C1 segment of cervical spinal cord (tissue), 14 donors: ENCODE data around the gene SLC39A13.

Experiments
- DNase-seq, 14 donors: peaks; one replicate each; lab custom pipeline; 2025; lab: John Stamatoyannopoulos, UW

Gene SLC39A13

GRCh38 chr11:47407746-47408590 is at the start of gene SLC39A13:
TSS of gene SLC39A13 (plus strand) at chr11:47408590. CDS start at chr11:47410095, 1,505 bp downstream.
- peak; percentile 71 to 96 (median 93) for DNase-seq

DNA sequence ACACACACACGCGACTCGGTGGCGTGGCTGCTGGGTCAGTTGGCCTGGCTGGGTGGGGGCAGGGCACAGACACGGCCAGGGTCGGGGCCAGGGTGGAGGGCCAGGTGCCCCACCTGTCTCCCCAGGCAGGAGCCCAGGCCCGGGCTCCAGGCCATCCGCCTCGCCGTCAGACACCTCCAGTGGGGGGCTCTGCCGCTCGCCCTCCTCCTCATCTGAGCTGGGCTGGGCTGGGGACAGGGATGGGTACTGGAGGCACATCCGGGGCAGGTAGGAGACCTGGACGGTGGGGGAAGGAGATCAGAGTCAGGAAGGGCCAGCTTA is 49.7 kb upstream of the SLC39A13 start:
- DNase-seq: no peak

- no peak for DNase-seq
Measured at GRCh38 chr11:47359162-47359561, 49.2 kb upstream of the SLC39A13 start.

DNA sequence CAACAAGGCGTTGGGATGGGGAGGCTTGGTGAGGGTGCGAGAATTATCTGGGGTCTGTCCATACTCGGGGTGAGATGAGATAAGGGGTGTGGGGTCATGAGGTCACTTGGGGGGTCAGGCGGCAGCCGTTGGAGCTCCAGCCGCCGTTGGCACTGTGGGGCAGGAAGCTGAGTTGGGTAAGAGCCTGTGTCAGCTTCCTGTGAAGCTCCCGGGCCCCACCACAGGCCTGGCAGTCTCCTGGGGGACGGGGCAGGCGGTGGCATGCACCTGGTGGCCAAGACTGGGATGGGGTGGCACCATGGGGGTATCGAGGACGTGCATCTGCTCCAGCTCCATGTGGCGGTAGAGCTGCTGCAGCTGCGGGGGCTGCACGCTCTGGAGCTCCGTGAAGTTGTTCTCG is 48.8 kb upstream of the SLC39A13 start:
- no peak for DNase-seq

GRCh38 chr11:47360341-47360740 is 48.0 kb upstream of the SLC39A13 start:
- no peak for DNase-seq

- no peak for DNase-seq
Measured at GRCh38 chr11:47361419-47361818, 47.0 kb upstream of the SLC39A13 start.

DNA sequence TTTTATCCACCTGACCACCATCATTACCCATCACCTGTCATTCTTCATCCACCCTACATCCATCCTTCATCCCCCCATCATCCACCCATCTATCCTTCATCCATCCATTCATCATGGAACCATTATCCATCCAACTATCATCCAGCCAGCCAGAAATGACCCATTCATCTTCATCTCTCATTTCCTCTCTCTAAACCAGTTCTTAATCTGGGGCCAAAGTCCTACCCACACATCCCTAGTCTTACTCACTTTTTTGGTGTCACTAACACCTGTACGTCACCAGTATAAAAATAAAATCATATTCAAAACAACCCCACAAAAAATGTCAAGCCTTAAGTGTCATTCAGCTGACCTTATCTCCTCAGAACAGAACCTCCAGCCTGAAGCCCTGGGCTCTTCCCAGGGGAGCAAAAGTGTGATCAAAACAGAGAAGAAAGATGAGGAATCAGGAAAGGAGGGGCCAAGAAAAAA is 42.3 kb upstream of the SLC39A13 start:
- no peak for DNase-seq

DNA sequence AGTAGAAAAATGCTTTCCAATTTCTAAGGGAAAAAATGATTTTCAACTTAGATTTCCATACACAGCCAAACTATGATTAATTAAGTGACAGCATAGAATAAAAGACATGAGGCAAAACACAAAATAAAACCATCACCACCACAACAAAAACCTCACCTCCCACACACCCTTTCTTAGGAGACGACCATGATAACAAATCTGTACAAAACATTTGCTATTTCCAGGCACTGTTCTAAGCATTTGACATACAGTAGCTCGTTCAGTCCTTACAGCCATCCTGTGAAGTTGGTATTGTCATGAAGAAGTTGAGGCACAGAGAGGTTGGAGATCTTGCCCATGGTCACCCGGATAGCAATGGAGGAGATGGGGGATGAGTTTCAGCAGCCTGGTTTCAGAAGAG is 38.7 kb upstream of the SLC39A13 start:
- DNase-seq: no peak

GRCh38 chr11:47372422-47372821 is 36.0 kb upstream of the SLC39A13 start:
- no peak for DNase-seq

DNA sequence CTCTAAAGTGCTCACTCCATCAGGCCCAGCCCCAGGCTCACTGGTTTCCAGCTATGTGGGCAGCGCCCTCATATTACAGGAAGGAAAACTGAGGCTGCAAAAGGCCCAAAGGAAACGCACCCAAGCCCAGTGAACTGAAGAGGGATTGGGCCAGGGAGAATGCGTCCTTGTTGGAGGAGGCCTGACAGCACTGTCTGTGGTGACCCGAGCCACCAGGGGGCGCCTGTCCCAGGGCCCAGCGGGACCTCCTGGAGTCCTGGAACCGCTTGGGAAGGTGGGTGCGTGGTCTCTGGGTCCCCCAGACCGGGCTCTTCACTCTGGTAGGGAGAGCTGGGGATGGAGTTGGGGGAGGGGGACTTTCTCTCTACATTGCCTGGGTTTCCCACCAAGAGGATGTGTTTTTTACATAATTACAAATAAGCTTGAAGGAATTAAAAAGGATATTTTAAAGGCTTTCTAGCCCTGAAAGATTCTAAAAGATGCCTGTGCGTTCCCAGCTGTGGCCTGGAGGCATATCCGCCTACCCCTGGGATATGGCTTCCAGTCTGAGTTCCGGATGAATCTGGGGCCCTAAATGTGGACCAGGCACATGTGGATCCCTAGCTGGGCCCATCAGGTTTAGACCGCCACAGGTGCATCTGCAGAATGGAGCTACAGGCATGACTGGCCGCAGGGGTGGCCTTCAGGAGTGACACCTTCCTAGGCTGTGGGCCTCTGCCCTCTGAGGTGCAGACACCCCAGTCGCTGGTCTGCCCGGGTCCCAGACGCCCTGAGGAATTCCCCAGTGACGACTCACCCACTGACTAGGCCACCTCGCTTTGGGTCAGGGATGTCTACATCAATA is 34.3 kb upstream of the SLC39A13 start:
- DNase-seq: peak in 12 of 14 donors; percentile 20 to 83 (median 44)

DNA sequence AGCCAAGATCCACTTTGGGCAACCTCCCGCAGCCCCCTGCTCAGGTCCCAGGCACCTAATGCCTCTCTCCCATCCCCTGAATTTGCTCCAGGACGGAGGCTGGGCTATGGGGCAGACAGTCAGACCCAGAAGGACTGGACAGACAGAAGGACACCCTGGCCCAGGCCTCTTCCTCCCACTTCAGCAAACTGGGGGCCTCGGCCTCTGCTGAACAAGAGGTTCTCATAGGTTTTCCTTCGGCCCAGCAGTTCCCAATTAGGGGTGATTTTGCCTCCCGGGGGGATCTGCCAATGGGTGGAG is 33.7 kb upstream of the SLC39A13 start:
- no peak for DNase-seq

- no peak for DNase-seq
Measured at GRCh38 chr11:47375020-47375419, 33.4 kb upstream of the SLC39A13 start.

DNA sequence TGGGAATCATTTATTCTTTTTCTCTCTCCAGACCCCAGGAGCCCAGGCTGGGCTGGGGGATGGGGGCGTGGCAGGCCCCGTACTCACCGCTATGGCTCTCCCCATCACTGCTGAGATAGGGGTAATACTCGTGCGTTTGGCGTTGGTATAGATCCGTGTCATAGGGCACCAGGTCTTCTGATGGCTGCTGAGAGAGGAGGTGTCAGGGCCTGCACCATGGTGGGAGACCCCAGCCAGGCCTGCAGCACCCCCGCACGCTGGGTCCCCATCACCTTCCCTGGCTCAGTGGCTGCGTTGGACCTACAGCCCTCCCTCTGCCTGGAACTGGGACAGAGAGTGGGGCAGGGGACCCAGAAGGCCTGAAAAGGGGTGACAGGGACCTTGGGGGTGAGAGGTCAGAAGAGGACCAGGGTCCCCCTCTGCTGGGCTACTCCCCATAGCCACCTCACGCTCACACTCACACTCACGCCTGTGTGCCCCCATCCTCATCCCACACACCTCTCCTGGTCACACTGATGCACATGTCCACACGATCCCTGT is 32.8 kb upstream of the SLC39A13 start:
- DNase-seq: no peak

- DNase-seq: no peak
Measured at GRCh38 chr11:47376107-47376524, 32.3 kb upstream of the SLC39A13 start.

- DNase-seq: peak in 3 of 14 donors; percentile 23 to 43 (median 31)
Measured at GRCh38 chr11:47376525-47377371, 31.6 kb upstream of the SLC39A13 start.

DNA sequence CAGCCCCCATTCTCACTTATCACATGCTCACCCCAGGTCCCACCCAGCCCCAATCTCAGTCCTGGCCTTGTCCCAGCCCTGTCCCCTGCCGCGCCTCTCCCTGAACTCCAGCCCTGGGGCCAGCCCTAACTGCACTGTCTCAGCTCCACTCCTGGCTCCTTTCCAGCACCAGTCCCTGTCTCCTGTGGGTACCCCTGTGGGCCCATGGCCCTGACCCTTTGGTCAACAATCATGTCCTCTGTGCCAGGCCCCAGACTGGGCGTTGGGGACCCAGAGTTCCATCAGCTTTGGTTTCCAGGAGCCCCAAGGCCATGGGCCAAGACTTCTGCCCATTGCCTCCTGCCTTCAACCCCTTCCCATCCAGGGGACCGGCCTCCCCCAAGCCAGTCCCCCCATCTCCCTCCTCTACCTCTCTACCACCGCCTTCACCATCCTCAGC is 30.8 kb upstream of the SLC39A13 start:
- DNase-seq: no peak

GRCh38 chr11:47378010-47378835 is 30.2 kb upstream of the SLC39A13 start, which contains the start of gene SPI1:
TSS of gene SPI1 (minus strand) at chr11:47378547. CDS start at chr11:47378353, 194 bp downstream.
- peak in 7 of 14 donors; percentile 23 to 49 (median 39) for DNase-seq

- DNase-seq: no peak
Measured at GRCh38 chr11:47378836-47379170, 29.6 kb upstream of the SLC39A13 start.

DNA sequence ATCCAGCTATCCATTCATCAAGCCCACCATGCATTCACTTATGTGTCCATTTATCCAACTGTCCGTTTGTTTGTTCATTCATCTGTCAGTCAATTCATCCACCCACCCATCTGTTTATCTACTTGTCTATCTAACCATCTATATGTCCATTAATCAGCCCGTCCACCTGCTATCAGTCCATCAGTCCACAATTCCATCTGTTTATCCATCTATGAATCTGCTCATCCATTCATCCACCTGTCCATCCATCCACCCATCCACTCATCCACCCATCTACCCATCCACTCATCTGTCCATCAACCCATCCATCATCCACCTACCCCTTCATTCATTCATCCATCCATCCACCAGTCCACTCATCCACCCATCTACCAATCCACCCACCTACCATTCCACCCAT is 29.1 kb upstream of the SLC39A13 start:
- DNase-seq: no peak

GRCh38 chr11:47380078-47380477 is 28.3 kb upstream of the SLC39A13 start:
- no peak for DNase-seq

GRCh38 chr11:47383071-47383470 is 25.3 kb upstream of the SLC39A13 start:
- DNase-seq: no peak
